Measurements from ENCODE around the gene MPPED1.

DNA sequence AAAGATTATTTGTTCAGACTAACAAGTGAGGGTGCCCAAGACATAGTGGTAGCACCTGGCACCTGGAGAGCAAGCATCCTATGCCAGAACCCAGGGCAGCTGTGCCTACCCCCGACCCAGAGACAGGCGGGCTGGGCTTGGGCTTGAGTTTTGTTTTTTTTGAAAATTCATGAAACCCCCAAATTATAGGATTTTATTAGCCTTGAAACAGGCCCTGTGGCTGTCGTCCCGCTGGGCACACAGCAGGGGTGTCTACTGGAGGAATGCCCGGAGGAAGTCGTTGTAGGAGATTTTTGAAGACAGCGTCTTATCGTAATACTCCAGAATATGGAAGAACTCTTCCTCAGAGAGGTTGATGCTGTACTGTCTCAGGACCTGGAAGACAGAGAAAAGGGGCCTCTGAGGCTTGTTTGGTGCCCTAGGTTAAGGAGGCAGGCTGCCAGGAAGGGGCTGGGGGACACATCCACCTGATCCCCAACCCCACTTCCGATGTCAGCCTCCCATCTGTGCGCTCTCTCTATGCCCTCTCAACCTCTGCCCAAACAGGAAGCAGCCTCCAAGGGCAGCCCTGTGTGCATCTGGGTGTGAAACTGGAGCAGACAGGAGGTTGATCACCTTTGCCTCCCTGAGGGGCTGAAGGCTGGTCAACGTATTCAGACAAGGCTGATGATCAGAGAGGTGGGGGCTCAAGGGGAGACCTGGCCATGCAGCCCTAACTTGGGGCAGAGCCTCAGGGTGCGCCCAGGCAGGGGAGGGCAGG, 117.0 kb downstream of the MPPED1 start:
- no peak for TF ChIP-seq EZH2phosphoT487 (IDR thresholded peaks at IDR 0.05; ENCODE audit: borderline replicate concordance)
- TF ChIP-seq, protein P1, sequence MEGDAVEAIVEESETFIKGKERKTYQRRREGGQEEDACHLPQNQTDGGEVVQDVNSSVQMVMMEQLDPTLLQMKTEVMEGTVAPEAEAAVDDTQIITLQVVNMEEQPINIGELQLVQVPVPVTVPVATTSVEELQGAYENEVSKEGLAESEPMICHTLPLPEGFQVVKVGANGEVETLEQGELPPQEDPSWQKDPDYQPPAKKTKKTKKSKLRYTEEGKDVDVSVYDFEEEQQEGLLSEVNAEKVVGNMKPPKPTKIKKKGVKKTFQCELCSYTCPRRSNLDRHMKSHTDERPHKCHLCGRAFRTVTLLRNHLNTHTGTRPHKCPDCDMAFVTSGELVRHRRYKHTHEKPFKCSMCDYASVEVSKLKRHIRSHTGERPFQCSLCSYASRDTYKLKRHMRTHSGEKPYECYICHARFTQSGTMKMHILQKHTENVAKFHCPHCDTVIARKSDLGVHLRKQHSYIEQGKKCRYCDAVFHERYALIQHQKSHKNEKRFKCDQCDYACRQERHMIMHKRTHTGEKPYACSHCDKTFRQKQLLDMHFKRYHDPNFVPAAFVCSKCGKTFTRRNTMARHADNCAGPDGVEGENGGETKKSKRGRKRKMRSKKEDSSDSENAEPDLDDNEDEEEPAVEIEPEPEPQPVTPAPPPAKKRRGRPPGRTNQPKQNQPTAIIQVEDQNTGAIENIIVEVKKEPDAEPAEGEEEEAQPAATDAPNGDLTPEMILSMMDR (conservative IDR thresholded peaks at IDR 0.05; ENCODE audit: low read length), result no peak

Measured in Loucy (cell line).